NCI-H345 (cell line): ENCODE data around the gene SLC25A17.
"Not testable (repeated sequence)": the region's sequence is repeated elsewhere in the genome, so short reads cannot be mapped to it uniquely, and the experiment has no call there.

Source experiments
- DNase-seq: peaks from one replicate; lab custom pipeline; 2025; lab: John Stamatoyannopoulos, UW

Gene SLC25A17

DNA sequence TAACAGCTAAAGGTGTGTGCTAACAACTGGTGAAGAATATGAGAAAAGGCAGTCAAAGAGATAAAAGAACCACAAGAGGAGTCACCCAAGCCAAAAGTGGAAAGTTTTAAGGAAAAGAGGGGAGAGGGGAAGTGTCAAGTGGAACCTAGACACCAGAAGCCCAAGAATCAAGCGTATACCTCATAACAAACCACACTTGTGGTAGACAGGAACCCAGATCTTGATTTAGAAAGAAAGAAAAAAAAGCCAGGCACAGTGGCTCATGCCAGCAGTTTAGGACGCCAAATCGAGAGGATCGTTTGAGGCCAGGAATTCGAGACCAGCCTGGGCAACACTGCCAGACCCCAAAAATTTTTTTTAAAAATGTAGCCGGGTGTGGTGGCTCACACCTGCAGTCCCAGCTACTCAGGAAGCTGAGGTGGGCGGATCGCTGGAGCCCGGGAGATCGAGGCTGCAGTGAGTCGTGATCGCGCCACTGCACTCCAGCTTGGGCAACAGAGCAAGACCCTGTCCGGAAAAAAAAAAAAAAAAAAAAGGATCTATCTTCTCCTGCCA is 877 bp downstream of the SLC25A17 start:
- no peak for DNase-seq

DNA sequence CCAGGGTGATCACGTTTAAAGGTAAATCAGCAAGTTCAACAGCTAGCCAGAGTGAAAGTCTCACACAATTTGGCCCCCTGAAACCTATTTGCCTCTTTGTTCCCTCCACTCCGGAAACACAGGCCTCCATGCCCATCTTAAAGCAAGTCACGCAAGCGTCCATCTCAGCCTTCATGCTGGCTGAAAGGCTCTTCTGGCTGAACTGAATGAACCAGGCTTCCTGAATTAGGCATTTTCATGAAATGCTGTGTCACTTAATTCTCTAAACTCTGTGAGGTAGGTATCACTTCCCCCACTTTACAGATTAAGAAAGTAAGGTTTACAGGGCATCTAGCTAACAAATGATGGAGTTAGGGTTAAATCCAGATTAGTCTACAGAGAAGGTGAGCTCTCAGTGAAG is 1.4 kb downstream of the SLC25A17 start:
- no peak for DNase-seq

DNA sequence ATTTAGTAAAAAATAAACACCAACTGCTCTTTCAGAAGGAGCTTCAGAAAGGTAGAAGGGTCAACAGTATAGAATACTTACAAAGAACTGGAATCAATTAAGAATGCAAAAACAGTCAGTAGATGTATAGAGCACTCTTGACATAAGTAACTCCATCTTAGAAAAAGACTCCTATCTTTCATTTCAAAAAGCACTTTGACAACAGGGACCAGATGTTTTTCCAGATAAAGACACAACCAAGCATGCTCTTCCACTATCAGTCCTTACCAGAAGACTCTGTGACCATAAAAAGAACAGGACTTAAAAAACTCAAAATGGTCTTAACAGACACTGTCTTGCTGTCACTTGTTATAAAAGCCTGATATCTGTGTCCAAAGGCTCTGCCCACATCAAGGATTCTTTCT is 5.2 kb downstream of the SLC25A17 start:
- DNase-seq, result no peak

DNA sequence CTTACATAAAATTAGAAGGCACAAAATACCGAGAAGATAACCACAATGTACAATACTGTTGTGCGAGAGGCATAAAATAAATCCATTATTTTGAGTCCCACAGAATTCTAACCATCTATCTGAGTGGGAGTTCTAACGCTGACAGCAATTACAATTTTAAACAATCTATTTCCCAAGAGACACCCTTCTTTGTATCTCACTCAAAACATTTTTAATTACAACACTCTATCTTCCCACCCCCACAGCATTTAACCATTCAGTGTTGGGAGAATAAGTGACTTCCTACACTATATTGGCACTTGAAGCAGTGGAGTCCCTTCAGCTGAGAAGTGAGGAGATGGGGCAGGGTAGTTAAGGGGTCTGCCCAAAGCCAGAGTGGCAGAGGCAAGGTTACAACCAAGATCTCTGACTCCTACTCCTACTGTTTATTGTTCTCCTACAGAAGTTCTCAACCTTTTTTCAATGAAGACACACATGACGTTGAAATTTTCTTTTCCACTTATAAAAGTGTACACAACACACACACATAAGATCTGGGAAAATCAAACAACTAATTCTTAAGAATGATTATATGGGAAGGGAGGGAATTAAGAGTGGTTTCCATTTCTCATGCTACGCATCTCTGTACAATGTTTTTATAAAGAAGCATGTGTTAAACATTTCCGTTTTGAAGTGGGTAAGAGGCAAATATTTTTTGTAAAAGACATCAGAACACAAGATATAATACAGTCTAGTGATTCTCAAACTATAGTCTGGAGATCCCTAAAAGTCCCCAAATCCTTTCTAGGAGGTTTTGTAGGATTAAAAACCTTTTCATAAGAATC is 10.9 kb downstream of the SLC25A17 start:
- no peak for DNase-seq

DNA sequence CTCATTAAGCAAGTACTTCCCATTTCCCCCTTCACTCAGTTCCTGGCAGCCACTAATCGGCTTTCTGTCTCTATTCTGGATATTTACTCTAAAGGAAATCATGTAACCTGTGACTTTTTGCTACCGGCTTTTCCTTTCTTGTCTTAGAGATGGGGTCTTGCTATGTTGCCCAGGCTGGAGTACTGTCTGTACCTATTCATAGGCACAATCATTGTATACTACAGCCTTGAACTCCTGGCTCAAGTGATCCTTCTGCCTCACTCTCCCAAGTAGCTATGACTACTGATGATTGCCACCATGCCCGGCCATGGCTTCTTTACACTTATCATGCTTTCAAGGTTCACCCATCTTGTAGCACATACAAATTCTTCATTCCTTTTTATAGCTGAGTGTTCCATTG is 12.4 kb downstream of the SLC25A17 start:
- DNase-seq, result no peak

DNA sequence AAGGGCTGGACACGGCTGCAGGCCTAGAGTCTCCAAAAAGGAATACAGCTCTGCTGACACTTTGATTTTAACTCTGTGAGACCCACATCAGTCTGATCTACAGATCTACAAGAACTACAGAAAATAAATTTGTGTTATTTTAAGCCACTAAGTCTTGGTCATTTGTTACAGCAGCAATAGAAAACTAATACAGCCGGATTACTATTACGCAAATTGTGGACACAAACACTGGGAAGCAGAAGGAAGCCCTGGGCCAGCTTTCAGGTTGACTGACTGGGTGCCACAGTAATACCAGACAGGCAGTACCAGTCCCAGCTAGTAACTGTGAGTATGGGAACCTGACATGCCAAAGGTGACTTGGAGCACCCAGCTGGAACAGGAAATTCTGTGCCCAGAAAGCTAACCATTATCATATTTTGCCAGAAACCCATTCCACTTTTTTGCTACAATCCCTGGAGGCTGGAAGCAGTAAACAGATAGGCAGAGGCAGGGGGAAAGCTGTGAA is 13.4 kb downstream of the SLC25A17 start:
- no peak for DNase-seq

DNA sequence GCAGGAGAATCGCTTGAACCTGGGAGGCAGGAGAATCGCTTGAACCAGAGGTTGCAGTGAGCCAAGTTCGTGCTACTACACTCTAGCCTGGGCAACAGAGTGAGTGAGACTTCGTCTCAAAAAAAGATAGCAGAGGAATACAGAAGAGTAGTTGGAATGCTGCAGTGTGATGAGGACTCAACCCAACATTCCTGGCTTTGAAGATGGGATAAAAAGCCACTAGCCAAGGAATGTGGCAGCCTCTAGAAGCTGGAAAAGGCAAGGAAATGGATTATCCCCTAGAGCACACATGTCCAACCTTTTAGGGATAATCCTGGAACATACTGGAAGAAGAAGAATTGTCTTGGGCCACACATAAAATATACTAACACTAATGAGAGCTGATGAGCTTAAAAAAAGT is 13.9 kb downstream of the SLC25A17 start:
- no peak for DNase-seq

DNA sequence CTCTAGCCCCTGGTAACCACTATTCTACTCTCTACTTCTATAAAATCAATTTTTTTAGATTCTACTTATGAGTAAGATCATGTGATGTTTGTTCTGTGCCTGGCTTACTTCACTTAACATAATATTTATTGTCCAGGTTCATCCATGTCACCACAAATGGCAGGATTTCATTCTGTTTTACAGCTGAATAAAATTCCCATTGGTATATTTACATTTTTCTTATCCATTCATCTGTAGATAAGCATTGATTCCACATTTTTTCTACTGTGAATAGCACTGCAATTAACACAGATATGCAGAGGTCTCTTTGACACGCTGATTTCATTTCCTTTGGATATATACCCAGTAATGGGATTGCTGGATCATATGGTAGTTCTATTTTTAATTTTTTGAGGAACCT is 15.8 kb downstream of the SLC25A17 start:
- DNase-seq, result no peak

DNA sequence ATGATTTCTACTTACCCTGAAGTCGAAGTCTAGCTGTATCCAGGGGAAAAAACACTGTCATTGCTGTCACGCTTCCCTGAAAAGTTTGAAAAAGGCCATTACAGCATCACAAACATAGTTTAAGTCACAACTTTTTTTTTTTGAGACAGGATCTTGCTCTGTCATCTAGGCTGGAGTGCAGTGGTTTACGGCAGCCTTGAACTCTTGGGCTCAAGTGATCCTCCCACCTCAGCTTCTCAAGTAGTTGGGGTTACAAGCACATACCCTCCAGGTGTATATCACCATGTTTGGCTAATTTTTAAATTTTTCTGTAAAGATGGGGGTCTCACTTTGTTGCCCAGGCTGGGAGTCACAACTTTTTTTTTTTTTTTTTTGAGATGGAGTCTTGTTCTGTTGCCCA is 20.1 kb downstream of the SLC25A17 start:
- DNase-seq, result no peak

DNA sequence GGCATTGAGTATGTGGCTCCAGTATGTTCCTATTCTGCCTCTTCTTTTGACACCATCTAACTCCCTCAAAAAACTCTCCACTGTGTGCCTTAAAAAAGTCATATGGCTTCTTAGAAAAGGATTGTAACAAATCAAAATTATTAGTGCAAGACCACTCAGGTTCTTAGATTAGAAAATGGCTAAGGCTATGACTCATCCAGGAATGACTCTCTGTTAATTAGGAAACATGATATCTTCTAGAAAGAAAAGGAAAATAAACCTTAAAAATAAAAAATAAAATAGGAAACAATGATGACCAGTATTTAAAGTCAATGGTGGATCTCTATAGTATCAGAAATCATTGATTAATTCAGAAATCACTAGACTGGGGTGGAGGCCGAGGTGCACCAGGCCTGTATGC is 21.7 kb downstream of the SLC25A17 start:
- DNase-seq, result no peak

DNA sequence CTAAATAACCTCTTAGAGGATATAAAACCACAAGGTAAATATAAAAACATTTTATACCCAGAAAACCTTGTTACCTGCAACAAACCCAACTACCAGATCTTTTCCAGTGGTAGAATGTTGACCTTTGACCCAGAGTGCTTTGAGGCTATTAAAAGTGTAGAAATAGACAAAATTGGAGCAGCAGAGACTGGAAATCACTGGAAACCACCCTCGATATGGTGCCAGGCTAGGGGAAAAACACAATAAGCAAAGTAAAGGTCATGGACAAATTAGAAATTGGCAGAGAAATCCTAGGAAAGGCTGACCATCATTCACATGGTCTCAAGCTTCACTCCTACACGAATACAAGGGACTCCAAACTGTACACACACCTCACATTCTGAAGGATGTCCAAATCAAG is 26.7 kb downstream of the SLC25A17 start:
- no peak for DNase-seq

DNA sequence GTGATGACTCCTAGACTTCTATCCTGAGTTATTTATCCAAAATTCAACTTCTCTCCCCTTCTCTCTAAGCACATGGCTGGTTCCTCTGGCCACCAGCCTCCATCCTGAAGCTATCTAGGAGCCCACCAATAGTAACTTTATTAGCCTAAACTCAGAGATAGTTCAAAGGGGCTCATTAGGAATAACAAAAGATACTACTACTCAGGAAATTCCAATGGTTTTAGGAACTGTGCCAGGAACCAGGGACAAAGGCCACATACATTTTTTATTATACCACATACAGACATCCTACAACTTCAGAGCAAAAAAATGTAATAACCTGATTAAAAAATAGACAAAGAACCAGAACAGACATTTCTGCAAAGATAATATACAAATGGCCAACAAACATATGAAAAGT is 27.9 kb downstream of the SLC25A17 start:
- no peak for DNase-seq

DNA sequence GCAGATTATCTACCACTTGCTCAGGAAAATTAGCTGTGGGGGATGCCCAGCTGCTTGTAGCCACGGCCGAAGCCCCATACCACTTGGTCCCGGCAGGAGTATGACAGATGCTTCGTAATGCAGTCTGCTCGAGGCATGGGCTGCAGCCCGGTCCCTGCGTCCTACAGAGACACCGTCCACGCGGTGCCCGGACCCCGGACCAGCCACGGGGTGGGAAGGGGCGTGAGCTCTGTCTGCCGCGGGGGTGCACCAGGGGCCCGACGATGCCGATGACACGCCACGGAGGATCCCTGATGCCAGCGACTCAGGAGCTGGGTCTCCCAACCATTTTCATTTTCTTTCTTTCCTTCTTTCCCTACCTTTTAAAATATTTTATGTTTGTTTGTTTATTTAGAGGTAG is 30.0 kb downstream of the SLC25A17 start:
- no peak for DNase-seq

DNA sequence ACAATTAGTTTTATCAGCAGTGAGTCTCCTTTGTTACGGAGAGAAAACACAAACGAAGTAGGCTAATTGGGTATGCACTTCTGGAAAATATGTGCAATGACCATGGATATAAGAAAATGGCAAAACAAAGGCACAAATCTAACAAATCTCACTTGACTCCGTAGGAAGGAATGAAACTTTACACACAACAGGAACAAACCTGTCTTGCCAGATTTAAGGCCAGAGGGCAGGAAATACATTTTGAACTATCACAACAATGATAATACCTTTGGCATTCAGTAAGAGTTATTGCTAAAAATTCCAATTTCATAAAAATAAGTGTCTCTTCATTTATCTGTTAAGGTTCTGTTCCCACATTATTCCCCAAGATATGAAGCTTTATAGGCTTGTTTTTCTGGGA is 36.6 kb downstream of the SLC25A17 start:
- no peak for DNase-seq

DNA sequence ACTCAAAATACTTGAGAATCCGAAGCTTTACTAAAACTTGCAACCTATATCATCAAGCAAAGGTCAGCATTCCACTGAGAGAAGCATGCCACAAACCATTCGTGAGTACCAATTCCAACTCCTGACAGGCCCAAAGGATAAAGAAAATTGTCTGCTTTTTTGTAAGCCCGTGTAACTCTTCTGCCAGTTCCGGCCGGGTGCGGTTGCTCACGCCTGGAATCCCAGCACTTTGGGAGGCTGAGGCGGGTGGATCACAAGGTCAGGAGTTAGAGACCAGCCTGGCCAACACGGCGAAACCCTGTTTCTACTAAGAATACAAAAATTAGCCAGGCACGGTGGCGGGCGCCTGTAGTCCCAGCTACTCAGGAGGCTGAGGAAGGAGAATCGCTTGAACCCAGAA is 37.4 kb downstream of the SLC25A17 start:
- not testable (repeated sequence) for DNase-seq

DNA sequence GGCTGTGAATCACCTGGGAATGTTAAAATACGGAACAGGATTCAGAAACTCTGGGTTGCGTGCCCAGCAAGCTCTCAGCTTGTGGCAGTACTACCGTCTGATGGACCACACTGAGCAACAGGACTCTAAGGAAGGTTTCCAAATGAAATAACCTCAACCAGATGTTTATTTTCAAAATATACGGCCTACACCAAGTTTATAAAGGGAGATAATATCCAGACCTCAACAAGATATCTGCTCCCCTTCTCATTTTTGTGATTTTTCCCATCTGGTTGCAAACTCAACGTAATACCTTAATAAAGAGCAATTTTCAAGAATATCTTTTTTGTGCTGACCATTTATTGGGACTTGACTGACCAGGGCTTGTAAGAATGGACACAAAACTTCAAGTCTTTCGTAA is 49.4 kb downstream of the SLC25A17 start:
- DNase-seq, result no peak

DNA sequence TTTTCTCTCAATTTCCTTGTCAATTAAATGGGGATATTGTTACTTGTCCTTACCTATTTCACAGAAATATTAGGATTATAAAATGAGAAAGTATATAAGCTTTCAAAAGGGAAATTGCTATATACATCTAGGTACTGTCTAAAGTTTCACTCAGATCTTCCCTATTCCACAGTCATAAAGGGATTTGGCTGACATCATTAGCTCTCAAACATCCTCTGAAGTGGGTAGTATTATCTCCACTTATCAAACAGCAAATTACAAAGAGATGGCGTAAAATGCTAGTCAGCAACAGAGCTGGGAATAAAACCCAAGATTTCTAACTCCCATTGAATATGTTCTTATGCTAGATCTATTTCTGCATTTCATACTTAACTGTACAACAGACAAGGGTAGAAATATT is 50.9 kb downstream of the SLC25A17 start:
- no peak for DNase-seq

DNA sequence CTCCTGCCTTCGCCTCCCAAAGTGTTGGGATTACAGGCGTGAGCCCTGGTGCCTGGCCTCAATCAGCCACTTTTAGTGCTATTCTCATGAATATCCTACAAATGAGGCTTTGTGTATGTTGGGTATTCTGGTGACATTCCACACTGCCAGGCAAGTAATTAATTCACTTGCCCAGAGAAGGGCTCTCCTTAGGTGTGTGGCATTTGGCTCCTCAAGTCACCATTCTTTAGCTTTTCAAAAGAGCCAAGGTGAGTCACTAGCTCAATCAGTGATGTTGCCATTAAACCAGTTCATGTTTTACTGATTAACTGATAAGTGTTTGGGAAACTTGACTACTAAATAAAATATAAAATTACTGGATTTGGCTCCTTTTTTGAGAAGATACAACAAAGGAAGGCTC is 52.2 kb downstream of the SLC25A17 start:
- no peak for DNase-seq

DNA sequence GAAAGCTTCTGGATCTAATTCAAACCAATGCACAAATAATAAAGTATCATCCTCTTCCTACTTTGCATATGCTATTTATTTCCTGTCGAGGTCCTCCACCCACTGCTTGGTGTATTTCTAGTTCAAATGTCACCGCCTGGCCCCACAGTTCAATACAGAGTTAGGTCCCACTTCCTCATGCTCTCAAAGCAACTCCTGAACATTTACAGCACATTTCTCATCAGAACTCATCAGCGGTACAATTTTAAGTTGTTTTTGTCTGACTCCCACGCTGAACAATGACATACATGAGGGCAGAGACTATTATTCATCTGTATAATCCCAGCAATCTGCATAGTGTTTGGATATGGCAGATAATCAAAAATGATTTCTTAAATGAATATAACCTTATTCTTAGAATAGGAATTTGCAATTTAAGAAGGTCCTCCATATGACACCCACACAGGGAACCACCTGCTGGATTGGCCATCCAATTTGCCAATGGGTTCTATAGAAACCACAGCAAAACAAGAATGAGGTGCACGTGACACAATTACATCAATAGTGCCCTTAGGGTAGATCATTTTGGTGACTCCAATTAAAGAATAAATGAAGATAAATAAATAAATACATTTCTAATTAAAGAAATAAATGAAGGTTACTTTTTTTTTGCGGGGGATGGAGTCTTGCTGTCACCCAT is 54.2 kb downstream of the SLC25A17 start:
- no peak for DNase-seq

DNA sequence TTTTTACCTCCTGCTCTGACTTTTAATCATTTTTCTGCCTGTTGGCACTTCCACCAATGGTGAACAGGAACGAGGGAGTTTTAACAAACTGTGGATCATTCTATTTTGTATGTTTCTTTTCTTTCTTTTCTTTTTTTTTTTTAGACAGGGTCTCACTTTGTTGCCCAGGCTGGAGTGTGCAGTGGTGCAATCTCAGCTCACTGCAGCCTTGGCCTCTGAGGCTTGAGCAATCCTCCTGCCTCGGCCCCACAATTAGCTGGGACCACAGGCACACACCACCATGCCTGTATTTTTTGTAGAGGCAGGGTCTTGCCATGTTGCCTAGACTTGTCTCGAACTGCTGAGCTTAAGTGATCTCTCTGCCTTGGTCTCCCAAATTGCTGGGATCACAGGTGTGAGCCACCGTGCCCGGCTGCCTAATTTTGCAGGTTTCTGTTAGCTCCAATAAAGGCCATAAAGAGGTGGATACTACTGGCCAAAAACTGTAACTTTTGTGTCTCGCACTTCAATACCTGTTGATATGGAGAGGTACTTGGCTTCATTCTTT is 59.8 kb downstream of the SLC25A17 start:
- DNase-seq, result no peak

DNA sequence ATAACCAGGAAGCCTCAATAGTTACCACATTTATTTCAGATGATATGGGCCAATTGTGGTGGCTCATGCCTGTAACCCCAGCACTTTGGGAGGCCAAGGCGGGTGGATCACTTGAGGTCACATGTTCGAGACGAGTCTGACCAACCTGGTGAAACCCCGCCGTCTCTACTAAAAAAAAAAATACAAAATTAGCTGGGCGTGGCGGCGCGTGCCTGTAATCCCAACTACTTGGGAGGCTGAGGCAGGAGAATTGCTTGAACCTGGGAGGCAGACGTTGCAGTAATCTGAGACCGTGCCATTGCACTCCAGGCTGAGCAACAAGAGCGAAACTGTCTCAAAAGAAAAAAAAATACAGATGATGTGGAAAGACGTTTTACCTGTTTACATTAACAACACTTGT is 60.3 kb downstream of the SLC25A17 start:
- not testable (repeated sequence) for DNase-seq

DNA sequence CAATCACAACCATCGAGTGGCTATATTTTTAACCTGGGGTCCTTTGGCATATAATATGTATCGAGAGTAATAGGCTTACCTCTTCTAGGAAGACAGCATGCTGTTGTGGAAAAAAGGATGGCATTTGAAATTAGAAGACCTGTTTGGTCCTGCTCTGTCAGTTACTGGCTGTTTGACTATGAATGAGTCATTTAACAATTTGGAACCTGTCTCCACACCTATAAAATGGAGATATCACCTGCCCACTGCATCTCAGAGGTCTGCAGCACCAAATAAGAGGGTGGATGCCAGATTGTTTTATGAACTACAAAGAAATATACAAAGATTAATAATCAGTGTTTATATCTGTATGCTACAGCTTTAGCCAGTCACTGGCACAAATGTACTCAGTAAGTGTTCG is 60.8 kb downstream of the SLC25A17 start:
- no peak for DNase-seq

DNA sequence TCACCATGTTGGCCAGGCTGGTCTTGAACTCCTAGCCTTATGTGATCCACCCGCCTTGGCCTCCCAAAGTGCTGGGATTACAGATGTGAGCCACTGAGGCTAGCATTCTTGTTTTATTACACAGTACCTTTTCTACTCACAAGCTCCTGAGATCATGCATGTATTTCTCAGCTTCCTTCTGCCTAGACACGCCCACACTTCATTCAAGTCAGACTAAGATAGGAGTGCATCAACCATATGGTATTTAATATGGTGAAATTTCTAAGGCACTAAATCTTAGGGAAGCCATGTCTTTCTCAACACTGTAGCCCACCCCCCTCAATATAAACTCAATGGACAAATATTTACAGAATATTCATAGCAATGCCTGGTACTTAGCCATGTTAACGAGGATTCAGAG is 62.1 kb downstream of the SLC25A17 start:
- DNase-seq, result no peak
